K562 (cell line): ENCODE data around the gene BTG2. TPM values are rescaled to one million over a fixed set of nuclear protein-coding genes. Genes with fewer than 3 reads are reported as not detected.

Experiments
- ASH1L ChIP-seq: fragments of 450-650 bp; IDR thresholded peaks from 2 replicates; pipeline ENCODE4 v1.6.1; 2018; ENCODE audit warnings: borderline replicate concordance, mild to moderate bottlenecking, low read depth; ENCODE audit not compliant: partially characterized antibody
- CBFA2T3 ChIP-seq: fragments of 450-650 bp; IDR thresholded peaks from 2 replicates; pipeline ENCODE4 v1.6.1; 2017
- CBX3 ChIP-seq, 2 experiments: IDR thresholded peaks; 1 replicate in 1 of 2; 2 replicates in 1 of 2; pipeline ENCODE4 v1.6.1; 2012; ENCODE audit warnings: inconsistent platforms in 2 of 2, low read length in 2 of 2, borderline replicate concordance in 1 of 2, control low read depth in 1 of 2
- CC2D1A ChIP-seq: fragments of 450-650 bp; IDR thresholded peaks from 2 replicates; pipeline ENCODE4 v1.6.1; 2017; ENCODE audit warnings: mild to moderate bottlenecking
- CREB1 ChIP-seq, 2 experiments: sonication (generic) in 1 of 2; formaldehyde crosslinking in 1 of 2; IDR thresholded peaks; 2 replicates each; pipeline versions ENCODE4 v1.6.1 to v1.8.0; 2012 to 2022; ENCODE audit warnings: inconsistent platforms in 1 of 2, mild to moderate bottlenecking in 1 of 2, missing genetic modification reagents in 1 of 2, moderate library complexity in 1 of 2
- DPF2 ChIP-seq: fragments of 450-650 bp; IDR thresholded peaks from 2 replicates; pipeline ENCODE4 v1.6.1; 2016
- ETS2 ChIP-seq: IDR thresholded peaks from 2 replicates; pipeline ENCODE4 v1.6.1; 2016; ENCODE audit warnings: borderline replicate concordance, missing genetic modification characterization, mild to moderate bottlenecking, moderate library complexity, missing compliant biosample characterization; ENCODE audit not compliant: poor library complexity, severe bottlenecking
- ETV1 ChIP-seq: fragments of 450-650 bp; conservative IDR thresholded peaks from 2 replicates; pipeline ENCODE4 v1.6.1; 2016; ENCODE audit warnings: missing genetic modification characterization, control low read depth, low read depth, missing compliant biosample characterization
- FOXK1 ChIP-seq: sonication (generic); formaldehyde crosslinking; IDR thresholded peaks from 2 replicates; pipeline ENCODE4 v1.8.0; 2022; ENCODE audit warnings: missing genetic modification reagents, mild to moderate bottlenecking, borderline replicate concordance
- HSF4 ChIP-seq: fragments of 250-450 bp; sonication (Bioruptor Pico); IDR thresholded peaks from 2 replicates; pipeline ENCODE4 v2.1.2; 2022; ENCODE audit warnings: mild to moderate bottlenecking, moderate library complexity, borderline replicate concordance
- KDM1A ChIP-seq, 2 experiments: fragments of 450-650 bp; IDR thresholded peaks; 2 replicates each; pipeline ENCODE4 v1.6.1; 2016; ENCODE audit warnings: mild to moderate bottlenecking in 2 of 2
- MEF2D ChIP-seq: conservative IDR thresholded peaks from 2 replicates; pipeline ENCODE4 v1.6.1; 2016; ENCODE audit warnings: low read depth, missing genetic modification characterization, missing compliant biosample characterization
- NR3C1 ChIP-seq: sonication (generic); formaldehyde crosslinking; IDR thresholded peaks from 2 replicates; pipeline ENCODE4 v1.8.1; 2022; ENCODE audit warnings: missing genetic modification reagents
- RFX1 ChIP-seq: fragments of 450-650 bp; IDR thresholded peaks from 2 replicates; pipeline ENCODE4 v1.6.1; 2016; ENCODE audit warnings: mild to moderate bottlenecking, moderate library complexity
- ZNF12 ChIP-seq: sonication (generic); formaldehyde crosslinking; IDR thresholded peaks from 2 replicates; pipeline ENCODE4 v1.4.0; 2020; ENCODE audit warnings: mild to moderate bottlenecking, missing genetic modification reagents
- ZNF217 ChIP-seq: sonication (generic); formaldehyde crosslinking; IDR thresholded peaks from 2 replicates; pipeline ENCODE4 v1.8.0; 2022; ENCODE audit warnings: mild to moderate bottlenecking, missing genetic modification reagents
- polyA plus RNA-seq, 8 experiments: library from polyadenylated mRNA; depleted of rRNA in 4 of 8; stranded (reverse) in 5 of 8; unstranded in 3 of 8; fragments of >200 nt; fragmentation: Nextera tagmentation in 2 of 8; fragmentation: Illumina TruSeq in 1 of 8; extraction: Ambion mirVana in 2 of 8; extraction: Trizol in 1 of 8; gene quantifications; 2 replicates each; pipeline versions ENCODE4 v1.2.1 to v1.2.3, GENCODE V29; 2011 to 2014; ENCODE audit warnings: inconsistent platforms in 1 of 8, missing spikeins in 1 of 8
- total RNA-seq, 7 experiments: library from RNA; depleted of rRNA in 6 of 7; stranded (reverse); fragments of >200 nt in 6 of 7; fragmentation: Illumina TruSeq in 2 of 7; extraction: Trizol in 2 of 7; gene quantifications; 2 replicates each; pipeline versions ENCODE4 v1.2.1 to v1.2.3, GENCODE V29; 2011 to 2021; ENCODE audit warnings: low replicate concordance in 1 of 7
- TF ChIP-seq, protein P1 (sequence below): fragments of 250-450 bp; sonication (Bioruptor Pico); IDR thresholded peaks from 2 replicates; pipeline ENCODE4 v1.8.0; 2021; ENCODE audit warnings: mild to moderate bottlenecking, moderate library complexity
- TF ChIP-seq, protein P2 (sequence below): fragments of 450-650 bp; conservative IDR thresholded peaks from 2 replicates; pipeline ENCODE4 v1.6.1; 2016; ENCODE audit warnings: missing genetic modification characterization, low read depth, mild to moderate bottlenecking, missing compliant biosample characterization, moderate library complexity
- TF ChIP-seq, protein P3 (sequence below): fragments of 250-450 bp; sonication (Bioruptor Pico); IDR thresholded peaks from 2 replicates; pipeline ENCODE4 v1.8.0; 2021; ENCODE audit warnings: moderate library complexity, mild to moderate bottlenecking, inconsistent platforms
- TF ChIP-seq, protein P4 (sequence below): fragments of 450-650 bp; IDR thresholded peaks from 2 replicates; pipeline ENCODE4 v1.7.1; 2018; ENCODE audit warnings: mild to moderate bottlenecking, low read depth; ENCODE audit not compliant: partially characterized antibody
- TF ChIP-seq, protein P5 (sequence below): fragments of 450-650 bp; formaldehyde crosslinking; IDR thresholded peaks from 2 replicates; pipeline ENCODE4 v1.4.0; 2022; ENCODE audit warnings: missing genetic modification characterization

Gene BTG2
- total and polyA plus RNA-seq, 9 of the 15 experiments (the other 6 are each of a cell fraction or from before 2014, with no cell fraction given), result 2.3 to 41.9 (median 8.7) TPM

DNA sequence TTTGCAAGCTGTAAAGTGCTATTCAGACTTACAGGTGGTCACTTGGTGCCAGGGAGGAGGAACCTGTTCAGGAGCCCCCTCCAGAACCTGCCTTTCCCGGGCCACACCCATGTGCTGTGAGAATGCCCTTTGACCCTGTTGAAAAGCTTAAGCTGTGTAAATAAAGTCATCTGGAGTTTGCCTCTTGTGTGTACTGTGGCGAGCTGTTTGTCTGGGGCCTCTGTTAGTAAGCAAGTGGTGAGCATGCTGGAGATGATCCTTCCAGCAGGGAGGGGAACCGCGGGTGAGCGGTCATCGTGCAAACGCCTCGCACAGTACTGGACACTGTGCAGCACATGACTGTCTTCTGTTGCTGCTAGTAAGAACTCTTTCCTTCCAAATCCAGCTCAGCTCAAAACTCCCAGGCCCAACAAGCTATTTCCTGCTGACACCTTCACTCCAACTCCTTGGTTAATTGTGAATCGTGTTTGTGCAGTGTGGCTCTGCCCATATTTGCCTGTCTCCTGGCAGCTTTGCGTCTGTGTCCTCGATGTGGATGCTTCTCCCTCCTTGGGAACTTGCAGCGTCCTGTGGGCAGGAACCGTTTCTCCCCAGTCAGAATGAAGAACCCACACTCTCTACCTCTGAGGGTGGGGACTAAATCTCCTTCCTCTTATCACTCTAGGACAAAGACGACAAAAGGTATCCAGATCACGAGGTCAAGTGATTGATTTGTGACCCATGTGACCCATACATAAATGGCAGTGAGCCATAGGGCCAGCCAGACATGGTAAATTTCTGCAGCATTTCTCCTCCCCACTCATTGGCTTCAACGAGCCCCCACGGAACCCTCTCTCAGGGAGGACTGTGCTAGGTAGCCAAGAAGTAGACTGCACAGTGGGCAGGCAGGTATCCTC lies 13.9 kb upstream of the BTG2 start (continued):
- TF ChIP-seq ZNF12 (CRISPR knock-in tag) (no peak), CC2D1A (no peak), CBFA2T3 (no peak; the same call in 1 of the 2 replicates), DPF2 (0 out of 2 replicates have a peak, but pooled peaks have one; percentile 16), FOXK1 (CRISPR knock-in tag) (no peak), MEF2D (tag) (no peak), CBX3 (IDR thresholded peaks at IDR 0.05; ENCODE audit: borderline replicate concordance in 1 of 2, low read length in 2 of 2) (no peak), NR3C1 (CRISPR knock-in tag) (no peak), ETS2 (tag) (no peak), KDM1A (IDR thresholded peaks at IDR 0.05) (0 out of 4 replicates have a peak, but pooled peaks of 1 of the 2 experiments have one; percentile 22), ASH1L (no peak), ETV1 (tag) (peak; percentile 7; the same call in 1 of the 2 replicates), RFX1 (no peak), HSF4 (CRISPR knock-in tag) (no peak), CREB1 (IDR thresholded peaks at IDR 0.05) (no peak), CREB1 (CRISPR knock-in tag; IDR thresholded peaks at IDR 0.05) (no peak), ZNF217 (CRISPR knock-in tag) (no peak)
- TF ChIP-seq, protein P1, sequence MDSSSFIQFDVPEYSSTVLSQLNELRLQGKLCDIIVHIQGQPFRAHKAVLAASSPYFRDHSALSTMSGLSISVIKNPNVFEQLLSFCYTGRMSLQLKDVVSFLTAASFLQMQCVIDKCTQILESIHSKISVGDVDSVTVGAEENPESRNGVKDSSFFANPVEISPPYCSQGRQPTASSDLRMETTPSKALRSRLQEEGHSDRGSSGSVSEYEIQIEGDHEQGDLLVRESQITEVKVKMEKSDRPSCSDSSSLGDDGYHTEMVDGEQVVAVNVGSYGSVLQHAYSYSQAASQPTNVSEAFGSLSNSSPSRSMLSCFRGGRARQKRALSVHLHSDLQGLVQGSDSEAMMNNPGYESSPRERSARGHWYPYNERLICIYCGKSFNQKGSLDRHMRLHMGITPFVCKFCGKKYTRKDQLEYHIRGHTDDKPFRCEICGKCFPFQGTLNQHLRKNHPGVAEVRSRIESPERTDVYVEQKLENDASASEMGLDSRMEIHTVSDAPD (CRISPR knock-in tag), result no peak
- TF ChIP-seq, protein P2, sequence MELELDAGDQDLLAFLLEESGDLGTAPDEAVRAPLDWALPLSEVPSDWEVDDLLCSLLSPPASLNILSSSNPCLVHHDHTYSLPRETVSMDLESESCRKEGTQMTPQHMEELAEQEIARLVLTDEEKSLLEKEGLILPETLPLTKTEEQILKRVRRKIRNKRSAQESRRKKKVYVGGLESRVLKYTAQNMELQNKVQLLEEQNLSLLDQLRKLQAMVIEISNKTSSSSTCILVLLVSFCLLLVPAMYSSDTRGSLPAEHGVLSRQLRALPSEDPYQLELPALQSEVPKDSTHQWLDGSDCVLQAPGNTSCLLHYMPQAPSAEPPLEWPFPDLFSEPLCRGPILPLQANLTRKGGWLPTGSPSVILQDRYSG (tag), result no peak
- TF ChIP-seq, protein P3, sequence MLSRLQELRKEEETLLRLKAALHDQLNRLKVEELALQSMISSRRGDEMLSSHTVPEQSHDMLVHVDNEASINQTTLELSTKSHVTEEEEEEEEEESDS, result no peak
- TF ChIP-seq, protein P4, sequence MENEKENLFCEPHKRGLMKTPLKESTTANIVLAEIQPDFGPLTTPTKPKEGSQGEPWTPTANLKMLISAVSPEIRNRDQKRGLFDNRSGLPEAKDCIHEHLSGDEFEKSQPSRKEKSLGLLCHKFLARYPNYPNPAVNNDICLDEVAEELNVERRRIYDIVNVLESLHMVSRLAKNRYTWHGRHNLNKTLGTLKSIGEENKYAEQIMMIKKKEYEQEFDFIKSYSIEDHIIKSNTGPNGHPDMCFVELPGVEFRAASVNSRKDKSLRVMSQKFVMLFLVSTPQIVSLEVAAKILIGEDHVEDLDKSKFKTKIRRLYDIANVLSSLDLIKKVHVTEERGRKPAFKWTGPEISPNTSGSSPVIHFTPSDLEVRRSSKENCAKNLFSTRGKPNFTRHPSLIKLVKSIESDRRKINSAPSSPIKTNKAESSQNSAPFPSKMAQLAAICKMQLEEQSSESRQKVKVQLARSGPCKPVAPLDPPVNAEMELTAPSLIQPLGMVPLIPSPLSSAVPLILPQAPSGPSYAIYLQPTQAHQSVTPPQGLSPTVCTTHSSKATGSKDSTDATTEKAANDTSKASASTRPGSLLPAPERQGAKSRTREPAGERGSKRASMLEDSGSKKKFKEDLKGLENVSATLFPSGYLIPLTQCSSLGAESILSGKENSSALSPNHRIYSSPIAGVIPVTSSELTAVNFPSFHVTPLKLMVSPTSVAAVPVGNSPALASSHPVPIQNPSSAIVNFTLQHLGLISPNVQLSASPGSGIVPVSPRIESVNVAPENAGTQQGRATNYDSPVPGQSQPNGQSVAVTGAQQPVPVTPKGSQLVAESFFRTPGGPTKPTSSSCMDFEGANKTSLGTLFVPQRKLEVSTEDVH, result no peak
- TF ChIP-seq, protein P5, sequence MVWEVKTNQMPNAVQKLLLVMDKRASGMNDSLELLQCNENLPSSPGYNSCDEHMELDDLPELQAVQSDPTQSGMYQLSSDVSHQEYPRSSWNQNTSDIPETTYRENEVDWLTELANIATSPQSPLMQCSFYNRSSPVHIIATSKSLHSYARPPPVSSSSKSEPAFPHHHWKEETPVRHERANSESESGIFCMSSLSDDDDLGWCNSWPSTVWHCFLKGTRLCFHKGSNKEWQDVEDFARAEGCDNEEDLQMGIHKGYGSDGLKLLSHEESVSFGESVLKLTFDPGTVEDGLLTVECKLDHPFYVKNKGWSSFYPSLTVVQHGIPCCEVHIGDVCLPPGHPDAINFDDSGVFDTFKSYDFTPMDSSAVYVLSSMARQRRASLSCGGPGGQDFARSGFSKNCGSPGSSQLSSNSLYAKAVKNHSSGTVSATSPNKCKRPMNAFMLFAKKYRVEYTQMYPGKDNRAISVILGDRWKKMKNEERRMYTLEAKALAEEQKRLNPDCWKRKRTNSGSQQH (CRISPR knock-in tag), result no peak
